Amygdala (tissue), 56 donors: Measurements from ENCODE around the gene SDK2.

Experiments used
- DNase-seq, 56 donors: peaks; one replicate each; lab custom pipeline; 2025; lab: John Stamatoyannopoulos, UW

Gene SDK2

GRCh38 chr17:73591296-73592078, 52.8 kb downstream of the SDK2 start:
- DNase-seq, result no peak

GRCh38 chr17:73589363-73589980, 54.8 kb downstream of the SDK2 start:
- no peak for DNase-seq

GRCh38 chr17:73588891-73589290, 55.4 kb downstream of the SDK2 start:
- DNase-seq, result no peak

GRCh38 chr17:73588301-73588846, 55.9 kb downstream of the SDK2 start:
- no peak for DNase-seq

- peak in 3 of 56 donors; percentile 5 to 12 (median 9) for DNase-seq
These were observed 57.2 kb downstream of the SDK2 start for GRCh38 chr17:73586921-73587602.

- no peak for DNase-seq
These were observed 57.9 kb downstream of the SDK2 start for GRCh38 chr17:73586275-73586832.

- no peak for DNase-seq
These were observed 58.7 kb downstream of the SDK2 start for GRCh38 chr17:73585583-73585982.

GRCh38 chr17:73584987-73585386, 59.3 kb downstream of the SDK2 start:
- DNase-seq, result no peak

GRCh38 chr17:73584049-73584448, 60.2 kb downstream of the SDK2 start:
- no peak for DNase-seq

GRCh38 chr17:73582821-73583220, 61.4 kb downstream of the SDK2 start:
- DNase-seq, result no peak

GRCh38 chr17:73582359-73582758, 61.9 kb downstream of the SDK2 start:
- DNase-seq, result no peak

- DNase-seq, result no peak
These were observed 62.9 kb downstream of the SDK2 start for GRCh38 chr17:73581379-73581778.

- DNase-seq, result no peak
These were observed 64.1 kb downstream of the SDK2 start for GRCh38 chr17:73580073-73580710.

- DNase-seq, result no peak
These were observed 67.6 kb downstream of the SDK2 start for GRCh38 chr17:73576556-73577098.

- DNase-seq, result no peak
These were observed 68.6 kb downstream of the SDK2 start for GRCh38 chr17:73575470-73576221.

GRCh38 chr17:73571511-73572130, 72.6 kb downstream of the SDK2 start:
- DNase-seq, result no peak

GRCh38 chr17:73569762-73570319, 74.4 kb downstream of the SDK2 start:
- DNase-seq, result no peak

GRCh38 chr17:73568934-73569333, 75.3 kb downstream of the SDK2 start:
- DNase-seq, result no peak
